Astrocyte (in vitro differentiated cells and primary cell): ENCODE measurements around the gene NR2C2.
"Not testable (repeated sequence)": the region's sequence is repeated elsewhere in the genome, so short reads cannot be mapped to it uniquely, and the experiment has no call there.

ENCODE experiments used
- CTCF ChIP-seq: IDR thresholded peaks from 2 replicates; pipeline ENCODE4 v1.5.1; 2011; ENCODE audit warnings: low read depth, mild to moderate bottlenecking, inconsistent platforms, low read length, moderate library complexity; ENCODE audit not compliant: insufficient read depth
- EZH2 ChIP-seq: IDR thresholded peaks from 2 replicates; pipeline ENCODE4 v1.6.1; 2012; ENCODE audit warnings: mild to moderate bottlenecking, low read length, inconsistent platforms; ENCODE audit not compliant: insufficient read depth

GRCh38 chr3:14999182-14999581 is 51.8 kb downstream of the NR2C2 start:
- not testable (repeated sequence) for TF ChIP-seq CTCF, EZH2
